CD4-positive, alpha-beta T cell treated with Interleukin-6 for 4 hours (primary cell): ENCODE measurements around the gene TP73.

Experiments used
- DNase-seq: peaks from one replicate; pipeline ENCODE4 v3.0.0-alpha.2; 2020; ENCODE audit warnings: mixed read lengths

Gene TP73

DNA sequence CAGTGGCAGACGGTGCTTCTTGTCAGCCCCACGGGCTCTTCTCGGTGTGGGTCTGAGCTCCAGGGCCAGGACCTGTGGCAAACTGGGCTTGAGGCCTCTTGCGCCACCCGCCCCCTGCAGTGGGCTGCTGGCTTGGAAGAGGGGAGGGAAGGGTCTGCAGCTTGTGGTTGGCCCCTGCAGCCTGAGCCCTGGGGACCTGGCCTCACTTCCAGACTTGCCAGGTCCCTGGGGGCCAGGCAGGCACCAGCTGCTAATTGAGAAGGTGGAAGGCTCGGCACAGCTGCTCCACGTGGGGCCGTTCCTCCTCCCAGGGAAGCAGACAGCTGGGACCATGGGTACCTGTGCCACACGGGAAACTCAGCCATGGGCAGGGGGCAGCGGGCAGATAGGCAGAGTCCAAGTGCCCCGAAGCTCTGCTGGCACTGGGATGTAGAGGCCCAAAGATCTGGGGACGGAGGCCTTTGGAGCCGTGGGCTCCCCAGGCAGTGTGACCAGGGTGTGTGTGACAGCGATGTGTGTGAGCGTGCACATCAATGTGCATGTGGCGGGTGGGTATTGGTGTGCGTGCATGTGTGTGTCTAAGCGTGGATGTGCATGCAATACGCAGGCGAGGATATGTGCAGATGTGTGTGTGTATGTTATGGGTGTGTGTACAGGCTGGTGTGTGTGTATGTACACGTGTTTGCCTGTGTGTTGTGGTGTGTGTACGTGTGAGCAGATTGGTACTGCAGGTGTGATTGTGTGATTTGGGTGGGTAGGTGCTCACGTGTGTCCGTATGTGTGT, 39.3 kb downstream of the TP73 start:
- DNase-seq = no peak

GRCh38 chr1:3692598-3692997, 40.3 kb downstream of the TP73 start:
- no peak for DNase-seq

GRCh38 chr1:3693321-3693720, 41.0 kb downstream of the TP73 start:
- DNase-seq = no peak

DNA sequence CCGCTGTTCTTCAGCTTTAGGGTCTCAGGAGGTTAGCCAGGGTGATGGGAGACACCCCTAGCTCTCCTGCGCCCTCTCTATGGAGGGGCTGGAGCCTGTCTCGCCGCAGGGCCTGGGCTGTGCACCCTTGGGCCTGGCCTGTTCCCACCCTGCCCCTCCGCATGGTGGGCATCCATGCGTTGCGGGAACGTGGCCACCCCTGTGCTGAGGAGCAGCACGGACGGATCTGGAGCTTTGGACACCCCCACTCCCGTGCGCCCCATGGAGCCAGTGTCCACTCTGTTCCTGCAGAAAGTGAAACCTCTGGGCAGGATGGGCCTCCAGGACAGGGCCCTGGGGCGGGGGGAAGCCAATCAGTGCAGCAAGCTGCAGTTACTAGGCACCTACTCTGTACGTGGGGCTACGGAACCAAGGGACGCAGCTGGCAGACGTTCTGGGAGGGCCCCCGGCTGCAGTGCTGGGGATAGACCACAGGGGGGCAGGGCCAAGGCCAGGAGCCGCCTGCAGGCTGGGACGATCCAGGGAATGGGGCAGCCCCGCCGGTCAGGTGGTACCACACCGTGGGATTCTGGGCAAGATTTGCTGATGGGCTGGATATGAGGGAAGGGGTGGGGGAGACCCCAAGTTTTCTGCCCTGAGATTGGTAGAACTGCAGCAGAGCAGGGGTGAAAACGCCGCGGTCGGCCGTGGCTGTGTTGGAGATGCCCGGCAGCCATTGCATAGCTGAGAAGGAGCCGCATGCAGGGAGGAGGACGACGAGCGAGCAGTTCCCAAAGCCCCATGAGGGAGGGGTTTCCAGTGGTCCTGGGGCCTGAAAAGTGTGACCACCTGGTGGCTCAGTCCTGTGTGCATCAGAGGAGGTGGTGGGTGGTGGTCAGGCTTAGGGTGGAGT, 43.3 kb downstream of the TP73 start:
- DNase-seq = peak; percentile 38

DNA sequence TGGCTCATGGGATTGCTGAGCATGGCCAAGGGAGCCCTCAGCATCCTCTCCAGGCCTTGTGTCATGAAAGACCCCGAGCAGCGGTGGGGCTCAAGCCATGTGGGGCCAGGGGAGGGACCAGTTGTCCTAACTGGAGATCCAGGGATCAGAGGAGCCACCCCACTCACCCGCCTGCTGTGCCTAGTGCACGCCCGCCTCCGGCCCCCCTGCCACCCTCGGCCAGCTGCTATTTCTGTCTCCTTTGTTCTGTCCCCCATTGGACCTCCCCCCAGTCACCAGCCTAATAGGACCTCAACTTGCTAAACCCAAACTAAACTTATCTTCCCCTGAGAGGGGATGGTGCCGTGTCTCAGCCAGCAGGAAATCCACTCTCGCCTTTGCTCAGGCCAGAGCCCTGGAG, 44.4 kb downstream of the TP73 start:
- no peak for DNase-seq

DNA sequence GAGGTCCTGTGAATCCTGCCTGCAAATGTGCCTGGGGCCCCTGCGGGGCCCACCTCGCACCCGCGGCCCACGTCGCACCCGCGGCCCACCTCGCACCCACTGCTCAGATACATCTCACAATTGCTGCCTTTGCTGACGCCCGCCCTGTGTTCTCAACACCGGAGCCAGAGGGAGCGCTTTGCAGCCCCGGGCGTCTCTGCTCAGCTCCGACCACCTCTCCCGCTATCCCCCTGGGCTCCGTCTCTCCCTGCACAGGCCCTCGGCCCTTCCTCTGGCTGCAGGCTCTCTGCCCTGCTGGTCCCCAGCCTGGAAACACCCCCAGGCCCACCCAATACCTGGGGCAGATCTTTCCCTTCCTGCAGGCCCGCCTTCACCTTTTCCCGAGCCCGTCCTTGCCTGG, 44.8 kb downstream of the TP73 start:
- DNase-seq = no peak

DNA sequence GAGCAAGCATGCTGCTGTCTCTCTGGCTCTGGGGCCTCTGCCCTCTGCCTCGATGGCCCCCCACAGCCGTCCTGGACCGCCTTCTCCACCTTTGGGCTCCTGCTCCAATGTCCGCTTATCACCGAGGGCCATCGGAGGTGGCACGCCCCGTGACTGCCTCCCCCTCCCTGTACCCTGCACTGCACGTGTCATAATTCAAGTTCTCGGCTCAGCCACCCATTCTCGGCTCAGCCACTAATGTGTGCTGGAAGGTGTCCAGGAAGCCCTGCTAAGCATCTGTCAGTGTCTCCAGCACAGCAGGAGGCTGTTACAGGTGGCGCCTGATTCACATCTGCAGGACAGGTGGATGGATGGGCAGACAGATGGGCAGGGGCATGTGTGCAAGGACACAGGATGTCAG, 45.5 kb downstream of the TP73 start:
- no peak for DNase-seq

DNA sequence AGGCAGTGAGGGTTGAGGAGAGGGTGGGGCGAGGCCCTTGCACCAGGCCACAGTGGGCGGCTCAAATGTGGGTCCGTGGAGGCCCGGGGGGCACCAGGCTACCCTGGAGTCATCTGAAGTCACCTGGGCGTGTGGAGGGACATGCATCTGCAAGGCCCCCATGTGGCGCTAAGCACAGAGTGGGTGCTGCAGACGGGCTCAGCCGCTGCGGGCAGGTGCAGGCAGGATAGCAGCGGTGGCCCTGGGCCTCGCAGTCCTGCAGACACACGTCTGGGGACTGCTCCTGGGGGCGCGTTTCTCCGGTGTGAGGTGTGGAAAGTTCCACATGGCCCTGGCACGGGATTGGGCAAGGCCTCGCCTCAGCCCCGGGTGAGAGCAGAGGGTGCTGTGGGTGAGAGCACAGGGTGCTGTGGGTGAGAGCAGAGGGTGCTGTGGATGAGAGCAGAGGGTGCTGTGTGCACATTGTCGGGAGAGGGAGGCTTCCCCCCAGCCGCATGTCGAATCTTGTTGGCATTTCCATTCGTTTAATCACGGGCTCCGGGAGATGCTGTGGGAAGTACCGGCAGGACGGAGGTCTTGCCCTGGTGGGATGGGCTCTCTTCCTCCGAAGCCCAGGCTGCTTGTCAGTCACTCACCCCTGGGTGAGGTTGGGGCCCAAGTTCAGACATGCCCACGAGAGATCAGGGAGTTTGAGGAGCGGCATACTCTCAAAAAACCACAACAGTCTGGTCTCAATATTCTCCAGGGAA, 46.5 kb downstream of the TP73 start:
- DNase-seq = no peak

DNA sequence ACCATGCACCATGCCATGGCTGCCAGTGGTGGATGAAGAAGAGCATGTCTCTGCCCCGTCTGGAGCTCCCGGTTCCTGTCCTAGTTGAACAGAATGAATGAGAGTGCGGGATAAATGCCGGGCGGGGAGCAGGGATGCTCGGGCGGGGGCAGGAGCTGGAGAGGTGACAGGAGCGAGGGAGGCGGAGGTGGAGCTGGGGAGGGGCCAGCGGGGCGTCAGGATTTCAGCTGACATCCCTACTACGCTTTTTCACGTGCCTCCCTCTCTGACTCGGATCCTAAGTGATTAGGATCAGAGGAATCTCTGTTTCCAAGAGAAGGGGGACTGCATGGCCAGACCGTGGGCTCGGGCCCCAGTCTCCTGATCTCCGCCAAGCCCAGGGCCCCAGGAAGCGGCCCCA, 47.3 kb downstream of the TP73 start:
- DNase-seq = no peak

- no peak for DNase-seq
These were observed 48.3 kb downstream of the TP73 start for GRCh38 chr1:3700631-3701030.

GRCh38 chr1:3702528-3702927, 50.2 kb downstream of the TP73 start:
- no peak for DNase-seq

DNA sequence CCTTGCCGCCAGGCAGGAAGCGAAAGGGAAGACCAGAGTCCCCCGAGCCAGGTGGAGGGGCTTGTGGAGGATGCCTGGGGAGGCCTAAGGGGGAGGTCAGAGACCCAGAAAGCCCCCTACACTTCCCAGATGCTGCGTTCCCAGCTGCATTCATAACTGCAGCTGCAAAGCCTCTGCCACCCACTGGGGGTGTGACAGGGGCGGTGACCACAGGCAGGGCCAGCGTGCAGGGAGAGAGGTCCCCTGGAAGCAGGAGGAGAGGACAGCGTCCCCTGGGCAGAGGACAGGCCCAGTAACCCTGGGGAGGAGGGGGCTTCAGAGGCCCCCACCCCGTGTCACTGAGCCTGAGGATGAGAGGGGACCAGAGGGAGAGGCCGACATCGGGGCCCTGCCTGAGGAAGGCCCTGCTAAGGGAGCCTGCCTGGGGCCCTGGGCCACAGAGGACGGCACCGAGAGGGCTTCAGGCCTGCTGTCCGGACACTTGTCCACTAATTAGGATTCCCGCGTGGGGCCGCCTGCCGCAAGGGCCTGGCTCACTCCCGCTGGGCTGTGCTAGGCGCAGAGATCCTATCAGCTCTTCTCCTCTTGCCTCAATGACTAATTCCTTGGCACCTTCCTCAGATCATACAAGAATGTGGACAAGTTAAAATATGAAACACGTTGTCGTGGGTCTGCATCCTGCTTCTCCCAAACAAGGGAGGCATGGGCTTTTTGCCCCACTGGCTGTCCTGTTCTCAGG, 50.8 kb downstream of the TP73 start:
- no peak for DNase-seq

DNA sequence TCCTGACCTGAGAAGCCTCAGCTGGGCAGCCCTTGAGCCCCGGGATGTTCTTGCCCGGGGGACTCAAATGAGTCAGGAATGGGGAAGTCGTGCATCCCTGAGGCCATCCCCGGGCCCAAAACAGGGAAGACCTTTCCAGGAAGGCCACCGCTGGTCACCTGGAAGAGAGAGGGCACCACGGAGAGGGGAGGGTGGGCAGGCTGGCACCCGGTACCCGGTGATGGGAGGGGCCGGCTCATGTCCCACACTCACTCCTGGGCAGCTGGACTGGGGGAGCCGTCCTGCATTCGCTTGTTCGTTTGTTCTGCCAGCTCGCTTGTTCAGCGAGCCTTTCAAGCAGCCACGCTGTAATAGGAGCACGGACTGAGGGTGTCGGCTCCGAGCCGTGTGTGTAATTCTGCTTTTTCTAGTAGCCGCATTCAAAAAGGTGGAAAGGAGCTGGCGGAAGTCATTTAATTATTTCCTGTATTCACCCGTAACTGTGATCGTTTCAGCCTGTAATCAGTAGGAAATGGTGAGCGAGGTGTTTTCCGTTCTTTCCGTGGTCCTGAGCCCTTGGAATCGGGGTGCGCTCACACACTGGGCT, 51.6 kb downstream of the TP73 start:
- DNase-seq = no peak

- no peak for DNase-seq
These were observed 53.1 kb downstream of the TP73 start for GRCh38 chr1:3705341-3705950.

DNA sequence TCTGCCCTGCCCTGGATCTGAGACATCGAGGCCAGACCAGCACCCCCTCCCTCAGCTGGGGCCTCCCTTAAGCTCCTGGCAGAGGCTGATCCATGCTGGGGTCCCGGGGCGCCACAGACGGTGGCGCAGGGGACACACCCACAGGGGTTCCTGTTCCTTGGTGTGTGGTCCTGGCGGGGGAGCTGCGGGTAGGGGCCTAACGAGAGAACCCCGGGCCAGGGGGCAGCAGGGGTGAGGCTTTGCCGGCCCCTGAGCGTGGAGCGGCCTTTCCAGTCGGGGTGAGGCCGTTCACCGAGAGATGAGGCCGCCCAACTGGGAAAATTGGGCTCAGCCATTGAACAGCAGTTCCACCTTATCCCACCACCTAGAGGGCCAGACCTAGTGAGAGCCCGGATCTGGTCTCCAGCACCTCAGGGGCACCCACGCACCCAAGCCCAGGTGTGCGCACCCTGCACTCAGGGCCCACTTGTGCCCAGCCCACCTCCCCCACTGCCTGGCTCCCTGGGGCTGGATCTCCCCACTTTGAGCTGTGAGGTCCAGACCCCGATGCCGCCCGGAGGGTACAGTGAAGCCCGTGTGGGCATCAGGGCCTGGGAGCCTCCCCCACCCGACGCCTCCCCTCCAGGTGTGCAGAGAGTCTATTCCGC, 54.5 kb downstream of the TP73 start:
- DNase-seq = no peak

GRCh38 chr1:3707298-3707938, 55.1 kb downstream of the TP73 start:
- no peak for DNase-seq

DNA sequence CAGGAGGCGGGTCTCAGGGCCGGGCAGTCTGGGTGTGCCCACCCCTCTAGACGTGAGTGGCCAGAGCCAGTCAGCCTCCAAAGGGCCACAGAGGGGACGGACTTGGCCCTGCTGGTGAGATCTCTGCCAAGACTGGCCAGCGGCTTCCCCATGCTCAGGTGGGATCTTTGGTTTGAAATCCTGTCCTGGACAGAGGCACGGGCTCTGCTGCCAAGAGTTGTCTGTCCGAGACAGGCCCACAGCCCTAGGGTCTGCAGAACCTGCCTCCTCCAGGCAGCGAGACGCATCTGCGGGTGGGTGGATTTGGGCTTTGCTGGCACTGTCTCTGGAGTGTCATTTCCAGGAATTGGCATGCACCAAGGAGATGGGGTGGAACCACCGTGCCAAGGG, 55.6 kb downstream of the TP73 start:
- no peak for DNase-seq

DNA sequence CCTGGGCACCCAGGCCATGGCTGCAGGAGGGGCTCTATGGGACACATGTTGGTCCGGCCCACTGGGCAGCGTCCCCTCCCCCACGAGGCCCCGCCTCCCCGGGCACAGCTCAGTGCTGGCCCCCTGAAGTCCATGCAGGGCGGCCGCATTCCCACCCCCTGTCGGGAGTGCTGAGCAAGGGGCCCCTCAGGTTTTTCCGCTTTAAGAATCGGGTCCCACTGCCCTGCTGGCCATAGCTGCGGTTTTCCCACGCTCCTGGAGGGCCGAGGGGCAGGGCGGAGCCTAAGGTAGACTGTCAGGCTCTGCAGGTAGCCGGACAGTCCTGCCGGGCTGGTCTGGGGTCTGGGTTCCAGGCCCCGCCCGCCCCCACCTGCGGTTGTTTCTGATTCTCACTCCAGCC, 56.5 kb downstream of the TP73 start:
- no peak for DNase-seq

- DNase-seq = no peak
These were observed 57.9 kb downstream of the TP73 start for GRCh38 chr1:3710251-3710650.

- no peak for DNase-seq
These were observed 59.1 kb downstream of the TP73 start for GRCh38 chr1:3711381-3711779.
